HG03039 (cell line): Measurements from ENCODE around the gene INPP4B.
A peak's percentile ranks its signal among the peaks of the same experiment; 100 is the strongest.
"Not testable (repeated sequence)": the region's sequence is repeated elsewhere in the genome, so short reads cannot be mapped to it uniquely, and the experiment has no call there.

ENCODE experiments used
- ATAC-seq: cut with Tn5 transposase; IDR thresholded peaks from one replicate; pipeline ENCODE4 v1.9.1; 2021; ENCODE audit warnings: mild to moderate bottlenecking, moderate library complexity; ENCODE audit not compliant: unreplicated experiment

The INPP4B gene

GRCh38 chr4:142419712-142420111, 426.4 kb downstream of the INPP4B start:
- ATAC-seq = no peak

GRCh38 chr4:142418697-142419096, 427.4 kb downstream of the INPP4B start:
- no peak for ATAC-seq

GRCh38 chr4:142416711-142417275, 429.3 kb downstream of the INPP4B start:
- no peak for ATAC-seq

GRCh38 chr4:142416121-142416520, 430.0 kb downstream of the INPP4B start:
- no peak for ATAC-seq

GRCh38 chr4:142414366-142414990, 431.6 kb downstream of the INPP4B start:
- ATAC-seq = no peak

GRCh38 chr4:142413485-142413884, 432.6 kb downstream of the INPP4B start:
- ATAC-seq = no peak

GRCh38 chr4:142411993-142412392, 434.1 kb downstream of the INPP4B start:
- ATAC-seq = no peak

- ATAC-seq = no peak
These were observed 438.1 kb downstream of the INPP4B start for GRCh38 chr4:142408003-142408441.

- no peak for ATAC-seq
These were observed 438.5 kb downstream of the INPP4B start for GRCh38 chr4:142407596-142407995.

- ATAC-seq = no peak
These were observed 439.1 kb downstream of the INPP4B start for GRCh38 chr4:142406917-142407501.

GRCh38 chr4:142406499-142406835, 439.6 kb downstream of the INPP4B start:
- ATAC-seq = no peak

- no peak for ATAC-seq
These were observed 440.2 kb downstream of the INPP4B start for GRCh38 chr4:142405695-142406498.

GRCh38 chr4:142405021-142405694, 440.9 kb downstream of the INPP4B start:
- peak; percentile 58 for ATAC-seq

- no peak for ATAC-seq
These were observed 441.9 kb downstream of the INPP4B start for GRCh38 chr4:142404191-142404611.

GRCh38 chr4:142402900-142403299, 443.2 kb downstream of the INPP4B start:
- no peak for ATAC-seq

- ATAC-seq = no peak
These were observed 443.9 kb downstream of the INPP4B start for GRCh38 chr4:142402156-142402555.

GRCh38 chr4:142397364-142397991, 448.6 kb downstream of the INPP4B start:
- not testable (repeated sequence) for ATAC-seq

GRCh38 chr4:142396279-142396678, 449.8 kb downstream of the INPP4B start:
- no peak for ATAC-seq

GRCh38 chr4:142393127-142393526, 453.0 kb downstream of the INPP4B start:
- no peak for ATAC-seq

- no peak for ATAC-seq
These were observed 459.2 kb downstream of the INPP4B start for GRCh38 chr4:142386856-142387255.

GRCh38 chr4:142386449-142386848, 459.7 kb downstream of the INPP4B start:
- no peak for ATAC-seq
